Embryonic facial prominence (tissue), 1 donor: ENCODE results near the gene STAMBPL1.
"Not testable (repeated sequence)": the region's sequence is repeated elsewhere in the genome, so short reads cannot be mapped to it uniquely, and the experiment has no call there.

ENCODE experiments used
- DNase-seq: peaks from one replicate; pipeline ENCODE4 v3.0.0-alpha.2; 2016; ENCODE audit errors: extremely low spot score

The STAMBPL1 gene

DNA sequence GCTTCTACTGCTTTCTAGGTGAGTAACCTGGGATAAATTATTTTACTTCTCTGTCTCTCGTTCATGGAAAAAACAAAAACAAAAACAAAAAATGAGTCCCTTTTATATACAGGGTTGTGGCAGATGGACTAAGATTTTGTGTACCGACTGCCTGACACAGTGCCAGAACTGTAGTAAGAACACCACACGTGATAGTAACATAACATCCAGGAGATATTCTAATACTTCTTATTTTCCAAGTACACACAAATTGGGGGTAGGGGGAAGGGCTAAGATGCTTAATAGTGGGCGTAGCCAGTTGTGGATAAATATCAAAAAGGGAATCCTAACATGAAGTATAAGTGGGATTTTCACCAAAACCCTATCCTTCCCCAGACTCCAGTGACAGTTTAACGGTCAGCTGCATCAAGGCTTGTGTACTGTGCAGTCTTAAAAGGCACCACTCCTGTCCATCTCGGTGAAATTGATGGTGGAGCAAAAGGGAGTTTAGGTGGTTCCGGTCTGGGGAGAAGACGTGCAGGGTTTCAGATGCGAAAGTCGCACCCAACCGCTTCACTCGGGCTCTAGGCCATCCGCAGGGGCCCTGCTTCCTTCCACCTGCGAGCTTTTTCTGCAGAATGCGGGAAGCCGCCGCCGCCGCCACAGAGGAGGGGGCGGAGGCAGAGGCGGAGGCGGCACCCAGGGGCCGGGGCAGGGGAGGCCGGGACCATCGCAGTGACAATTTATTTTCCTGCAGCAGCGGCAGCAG is at the start of gene STAMBPL1:
STAMBPL1 (plus strand) TSS at position 712 of the 748 bp plus-strand sequence. CDS start 21,464 bp downstream, outside the sequence.
- DNase-seq, result no peak

DNA sequence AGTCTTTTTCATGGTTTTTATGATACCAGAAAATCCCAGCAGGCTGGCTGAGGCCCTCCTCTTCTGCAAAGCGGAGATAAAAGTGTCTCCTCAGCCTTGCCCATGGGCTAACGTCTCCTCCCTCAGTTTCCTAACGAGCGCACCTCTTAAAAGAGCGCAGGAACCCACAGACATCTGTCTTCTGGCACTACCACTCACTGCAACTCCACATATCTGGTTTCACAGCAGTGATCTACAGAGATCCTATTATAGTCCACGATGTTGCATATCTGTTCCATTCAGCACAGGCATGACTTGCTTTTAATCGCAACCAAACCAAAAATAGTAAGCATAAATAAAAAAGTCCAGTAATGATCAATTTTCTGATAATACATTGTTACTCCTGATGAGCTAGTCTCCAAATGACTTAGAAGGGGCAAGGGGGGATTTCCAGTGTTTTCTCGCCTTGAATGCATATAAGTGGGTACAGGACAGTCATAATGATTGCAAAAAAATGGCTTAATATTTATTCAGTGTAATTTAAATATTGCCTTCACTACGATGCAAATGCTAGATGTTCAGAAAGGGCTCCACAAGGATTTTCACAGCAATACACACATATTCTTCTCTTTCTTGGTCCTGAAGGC is 49.3 kb upstream of the STAMBPL1 start:
- DNase-seq, result no peak

DNA sequence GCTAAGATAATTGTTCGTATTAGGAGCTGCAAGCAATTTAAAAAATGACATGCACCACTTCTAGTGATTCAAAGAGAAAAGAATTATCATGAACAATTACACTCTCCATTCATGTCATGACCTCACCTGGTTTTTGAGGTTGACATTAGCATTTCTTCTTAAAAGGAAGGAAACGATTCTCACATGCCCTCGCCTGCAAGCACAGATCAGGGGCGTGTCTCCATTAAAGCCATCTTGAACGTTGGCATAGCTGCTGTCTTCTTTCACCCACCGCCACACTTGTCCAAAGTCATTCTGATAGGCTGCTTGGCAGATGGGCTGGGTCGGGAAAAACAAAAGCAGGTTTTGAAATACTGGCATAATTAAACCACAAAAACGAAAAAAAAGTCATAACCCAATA is 48.3 kb upstream of the STAMBPL1 start:
- no peak for DNase-seq

DNA sequence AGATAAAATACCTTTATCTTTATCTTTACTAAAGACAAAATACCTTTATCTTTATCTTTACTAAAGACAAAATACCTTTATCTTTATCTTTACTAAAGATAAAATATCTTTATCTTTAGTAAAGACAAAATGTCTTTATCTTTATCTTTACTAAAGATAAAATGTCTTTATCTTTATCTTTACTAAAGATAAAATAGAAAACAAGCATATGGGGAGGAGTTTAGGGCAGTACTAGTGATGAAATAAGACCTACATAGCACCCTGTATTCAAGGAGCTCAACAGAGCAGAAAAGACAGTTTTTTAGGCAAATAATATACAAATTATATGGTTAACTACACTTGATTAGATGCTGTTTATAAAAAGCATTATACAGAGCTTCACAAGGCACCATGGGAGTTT is 47.7 kb upstream of the STAMBPL1 start:
- DNase-seq, result no peak

DNA sequence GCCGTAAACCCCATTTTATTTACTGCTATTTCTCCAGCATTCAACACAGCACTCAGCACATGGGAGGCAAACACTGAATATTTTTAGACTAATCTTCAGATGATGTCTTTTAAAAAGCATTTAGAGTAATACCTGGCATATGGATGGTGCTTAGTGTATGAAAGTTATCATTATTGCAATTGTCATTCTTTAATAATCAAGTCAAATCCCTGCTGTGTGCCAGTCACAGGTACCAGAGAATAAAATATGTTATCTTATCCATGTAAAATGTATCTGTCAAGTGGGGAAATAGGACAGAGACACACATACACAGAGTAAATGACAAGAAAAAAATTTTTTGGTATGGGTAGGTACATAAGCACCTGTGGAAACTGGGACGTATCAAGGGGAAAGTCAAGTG is 46.9 kb upstream of the STAMBPL1 start:
- no peak for DNase-seq

DNA sequence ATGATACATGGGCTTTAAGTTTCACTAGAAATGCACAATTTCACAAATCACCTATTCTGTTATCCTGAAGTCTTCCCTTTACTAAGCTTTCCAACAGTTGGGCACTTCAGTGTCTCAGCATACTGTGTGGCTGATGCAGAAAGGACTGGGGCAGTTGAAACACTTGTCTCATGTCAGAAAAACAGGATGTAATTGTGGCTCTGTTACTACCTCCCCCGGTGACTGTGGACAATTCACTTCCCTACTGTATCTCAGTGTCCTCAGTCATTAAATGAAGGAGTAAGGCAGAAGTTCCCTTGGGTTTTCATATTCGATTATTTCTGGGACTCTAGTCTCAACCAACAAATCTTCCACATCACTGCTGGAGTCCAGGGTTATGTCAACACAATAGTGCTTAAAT is 46.3 kb upstream of the STAMBPL1 start:
- DNase-seq, result no peak

DNA sequence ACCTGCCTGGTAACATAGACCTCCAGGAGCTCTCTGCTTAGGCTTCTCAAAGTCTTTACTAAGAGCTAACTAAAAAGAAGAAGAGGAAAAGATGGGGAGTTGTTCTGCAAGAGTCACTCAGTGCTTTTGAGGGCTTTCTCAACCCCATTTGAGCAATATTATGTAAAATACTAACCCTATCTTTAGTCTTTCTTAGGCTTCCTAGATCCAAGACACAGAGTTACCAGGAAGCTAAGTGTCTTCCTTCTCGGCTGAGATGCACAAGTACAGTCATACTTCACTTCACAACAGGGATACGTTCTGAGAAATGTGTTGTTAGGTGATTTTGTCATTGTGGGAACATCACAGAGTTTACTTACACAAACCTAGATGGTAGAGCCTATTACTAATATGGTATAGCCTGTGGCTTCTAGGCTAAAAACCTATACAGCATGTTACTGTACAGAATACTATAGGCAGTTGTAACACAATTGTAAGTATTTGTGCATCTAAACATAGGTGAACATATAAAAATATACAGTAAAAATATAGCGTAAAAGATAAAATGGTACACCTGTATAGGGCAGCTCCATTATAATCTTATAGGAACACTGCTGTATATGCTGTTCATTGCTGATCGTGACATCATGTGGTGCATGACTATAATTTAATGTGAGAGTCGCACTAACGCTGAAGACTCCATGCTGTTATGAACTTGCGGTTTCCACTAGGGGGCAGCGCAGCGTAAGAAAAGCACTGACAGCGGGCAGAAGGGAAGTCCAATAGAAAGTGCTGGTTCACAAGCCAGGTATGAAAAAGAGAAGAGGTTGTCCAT is 44.7 kb upstream of the STAMBPL1 start:
- DNase-seq, result peak; percentile 59

DNA sequence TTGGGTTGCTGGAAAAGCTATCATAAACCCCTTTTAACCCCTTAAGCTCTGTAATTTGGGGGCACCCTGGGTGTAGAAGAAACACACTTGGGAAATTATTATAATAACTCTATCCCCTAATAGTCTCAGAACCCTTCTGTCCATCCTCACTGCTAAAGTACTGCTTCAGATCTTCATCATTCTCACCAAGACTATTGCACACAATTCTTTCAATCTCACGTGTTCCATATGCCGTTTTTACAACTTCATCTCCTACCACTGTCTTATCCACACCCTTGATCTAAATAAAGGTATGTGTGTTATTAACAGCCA is 44.2 kb upstream of the STAMBPL1 start:
- DNase-seq, result no peak

DNA sequence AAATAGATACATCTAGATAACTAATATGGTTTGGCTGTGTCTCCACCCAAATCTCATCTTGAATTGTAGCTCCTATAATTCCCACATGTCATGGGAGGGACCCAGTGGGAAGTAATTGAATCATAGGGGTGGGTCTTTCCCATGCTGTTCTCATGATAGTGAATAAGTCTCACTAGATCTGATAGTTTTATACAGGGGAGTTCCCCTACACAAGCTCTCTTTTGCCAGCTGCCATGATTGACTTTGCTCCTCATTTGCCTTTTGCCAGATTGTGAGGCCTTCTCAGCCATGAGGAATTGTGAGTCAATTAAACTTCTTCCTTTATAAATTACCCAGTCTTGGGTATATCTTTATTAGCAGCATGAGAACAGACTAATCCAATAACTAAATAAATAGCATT is 42.4 kb upstream of the STAMBPL1 start:
- not testable (repeated sequence) for DNase-seq

DNA sequence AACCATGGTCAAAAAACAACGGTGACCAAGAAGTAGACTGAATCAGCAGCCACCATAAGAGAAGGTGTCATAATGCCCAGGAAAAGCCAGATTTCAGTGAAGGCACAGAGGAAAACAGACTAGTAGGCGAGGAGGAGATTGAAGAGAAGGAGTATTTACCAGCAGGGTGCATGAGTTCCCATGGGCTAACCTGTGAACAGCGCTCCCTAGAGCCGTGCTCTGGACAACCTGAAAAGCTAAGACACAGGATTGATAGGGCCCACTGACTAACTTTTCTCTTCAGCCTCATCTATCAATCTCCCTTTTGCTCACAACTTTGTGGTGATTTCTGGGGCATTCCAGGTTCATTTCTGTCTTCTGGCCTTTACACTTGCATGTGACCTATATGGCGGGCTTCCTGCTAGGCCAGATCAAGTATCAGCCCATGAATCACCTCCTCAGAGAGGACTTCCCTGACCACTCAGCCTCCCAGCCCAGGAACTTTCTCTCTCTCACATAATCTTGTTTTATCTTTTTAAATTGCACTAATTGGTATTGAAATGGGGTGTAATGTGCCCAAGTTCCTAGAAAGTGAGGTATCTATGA is 41.2 kb upstream of the STAMBPL1 start:
- no peak for DNase-seq

DNA sequence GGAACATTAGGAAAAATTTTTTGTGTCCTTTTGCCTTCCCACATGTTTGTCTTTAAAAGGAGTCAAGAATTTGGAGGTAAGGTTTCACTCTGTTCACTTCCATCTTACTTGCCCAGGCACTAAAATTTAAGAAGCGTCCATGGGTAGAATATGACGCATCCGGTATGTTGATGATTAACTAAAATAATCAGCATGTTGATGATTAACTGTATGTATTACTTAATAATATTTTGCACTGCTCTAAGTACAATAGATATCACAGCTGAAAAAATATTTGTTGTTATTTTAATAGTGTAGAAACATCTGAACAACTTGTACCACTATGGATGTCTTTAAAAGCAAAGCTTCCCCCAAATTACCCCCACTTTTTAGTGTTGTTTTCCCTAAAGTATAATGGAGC is 39.9 kb upstream of the STAMBPL1 start:
- no peak for DNase-seq

DNA sequence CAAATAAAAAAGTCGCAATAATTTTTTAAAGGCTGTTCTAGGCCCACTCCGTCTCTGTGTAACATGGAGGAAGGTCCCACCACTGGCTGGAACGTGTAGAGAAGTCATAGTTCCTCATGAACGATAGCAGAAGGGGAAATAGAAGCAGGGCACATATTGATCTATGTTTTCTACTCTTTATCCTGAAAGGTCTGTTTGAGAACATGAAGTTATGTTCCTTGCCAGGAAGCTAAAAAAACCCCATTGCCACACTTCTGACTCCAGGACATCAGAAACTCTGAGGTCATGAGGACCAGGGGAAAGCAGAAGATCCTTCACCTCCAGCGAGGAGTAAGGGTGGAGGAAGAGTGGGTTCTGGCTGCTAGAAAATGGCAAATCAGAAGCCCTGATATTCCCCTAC is 39.2 kb upstream of the STAMBPL1 start:
- no peak for DNase-seq

DNA sequence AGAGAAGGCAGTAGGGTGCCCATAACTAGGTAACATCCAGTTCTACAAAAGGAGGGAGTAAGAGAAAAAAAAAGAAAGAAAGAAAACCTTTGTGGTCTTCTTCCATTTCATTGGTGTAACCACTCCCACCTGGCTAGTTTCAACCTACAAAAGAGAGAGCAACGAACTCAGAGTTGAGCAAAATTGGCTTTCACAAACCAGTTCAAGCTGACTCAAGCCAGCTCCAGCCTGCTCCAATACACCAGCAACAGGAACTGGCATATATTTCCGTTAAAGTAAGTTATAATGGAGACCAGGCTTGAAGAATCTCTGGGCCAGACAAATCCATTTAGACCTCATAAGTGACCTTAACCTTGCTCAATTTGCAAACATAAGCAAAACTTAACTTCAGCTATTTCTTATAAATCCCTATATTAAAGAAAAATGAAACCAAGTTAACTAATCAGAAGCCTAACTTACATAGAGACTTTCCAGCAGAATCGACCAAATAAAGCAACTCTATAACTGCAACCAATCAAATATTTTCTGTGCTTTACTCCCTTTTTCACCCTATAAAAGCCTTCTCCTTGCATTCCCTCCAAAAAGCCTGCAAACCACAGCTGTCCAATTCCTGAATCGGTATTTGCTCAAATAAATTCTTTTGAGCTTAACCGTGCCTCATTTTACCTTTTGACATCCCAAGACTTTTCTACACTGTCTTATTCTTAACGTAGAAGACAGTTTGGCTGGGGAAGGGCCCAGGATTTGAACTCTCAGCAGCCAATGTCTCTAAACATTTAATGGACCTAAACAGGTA is 38.5 kb upstream of the STAMBPL1 start:
- DNase-seq, result no peak

DNA sequence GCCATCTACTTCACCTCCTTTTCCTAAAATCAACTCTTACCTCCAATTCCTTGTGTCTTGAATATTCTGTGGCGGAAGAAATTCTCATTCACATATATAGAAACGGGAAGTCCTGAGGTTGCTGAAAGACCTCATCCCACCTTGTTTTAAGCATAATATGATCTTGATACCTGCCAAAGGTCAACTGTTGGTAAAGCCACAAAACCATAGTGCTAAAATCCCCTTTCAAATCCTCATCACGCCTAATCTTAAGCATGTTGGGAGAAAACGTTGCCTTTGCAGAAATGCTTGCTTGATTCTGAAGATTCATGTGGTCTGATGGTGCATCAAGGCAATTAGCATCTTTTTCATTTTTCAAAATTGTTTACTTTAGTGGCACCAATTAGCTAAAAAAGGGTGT is 36.9 kb upstream of the STAMBPL1 start:
- DNase-seq, result no peak

DNA sequence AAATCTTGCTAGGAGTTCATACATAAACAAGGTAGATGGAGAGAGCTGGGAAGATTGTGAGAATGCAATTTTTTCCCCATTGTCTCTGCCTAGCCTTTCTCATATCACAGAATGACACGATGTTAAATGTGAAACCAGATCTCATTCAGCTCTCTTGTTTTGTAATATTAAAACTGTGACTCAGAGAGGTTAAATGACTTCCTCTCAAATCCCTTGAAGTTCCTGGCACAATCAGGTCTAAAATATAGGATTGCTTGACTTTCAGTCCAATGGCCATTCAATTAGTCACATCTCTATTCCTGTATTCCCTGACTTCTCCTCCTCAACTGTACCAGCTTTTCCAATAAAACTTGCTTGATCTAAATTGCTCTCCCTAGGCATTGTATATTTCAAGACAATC is 31.5 kb upstream of the STAMBPL1 start:
- no peak for DNase-seq

DNA sequence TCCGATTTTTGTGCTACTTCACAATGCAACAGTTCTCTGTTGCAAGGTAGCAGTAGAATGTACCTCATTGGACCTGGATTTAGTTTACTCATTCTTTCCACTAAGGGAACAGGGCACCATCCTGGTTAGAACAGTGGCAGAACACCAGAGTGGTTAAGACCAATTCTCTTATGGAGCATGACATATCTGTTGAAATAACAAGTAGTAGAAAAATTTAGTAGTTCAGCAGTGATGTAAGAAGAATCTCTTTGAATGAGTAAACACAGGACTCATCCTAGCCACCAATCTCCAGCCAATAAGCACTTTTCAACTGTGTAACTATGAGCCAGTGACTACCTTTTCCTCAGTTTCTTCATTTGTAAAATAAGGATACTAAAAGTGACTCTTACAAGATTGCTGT is 30.8 kb upstream of the STAMBPL1 start:
- no peak for DNase-seq

DNA sequence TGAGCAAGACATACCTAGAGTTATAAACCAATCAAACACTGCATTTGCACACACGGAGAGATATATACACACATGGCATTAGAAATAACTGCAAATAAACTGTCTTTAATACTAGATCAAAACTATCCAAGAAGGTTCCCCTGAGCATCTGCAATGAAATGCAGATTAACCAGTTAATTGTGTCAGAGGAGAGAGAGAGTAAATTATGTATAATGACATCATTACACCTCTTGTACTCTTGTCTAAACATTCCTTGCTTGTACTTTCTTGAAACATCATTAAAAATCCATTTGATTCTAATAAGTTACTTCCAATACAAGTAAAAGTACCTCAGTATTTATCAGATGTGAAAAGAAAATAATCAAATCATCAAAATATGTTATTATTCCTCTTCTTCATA is 29.3 kb upstream of the STAMBPL1 start:
- no peak for DNase-seq

DNA sequence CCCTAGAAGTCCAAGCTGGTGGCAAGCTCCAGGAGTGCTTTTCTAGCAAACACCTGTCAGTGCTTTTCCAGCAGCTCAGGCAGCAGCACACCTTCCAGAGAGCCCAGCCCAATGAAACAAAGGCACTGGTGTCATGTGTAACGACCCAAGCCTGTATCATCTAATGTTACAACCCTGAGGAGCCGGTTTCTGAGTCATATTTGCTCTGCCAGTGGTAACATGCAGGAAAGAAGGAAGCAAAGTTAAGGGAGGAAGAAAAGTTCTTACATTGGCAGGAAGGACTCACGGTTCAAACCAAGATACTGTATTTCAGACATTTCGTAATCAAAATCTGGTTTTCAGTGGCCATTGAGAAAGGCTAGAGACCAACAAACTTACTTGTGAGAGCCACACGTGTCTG is 28.3 kb upstream of the STAMBPL1 start, which contains the start of gene ANKRD22:
ANKRD22 (minus strand) TSS at position 139 of the 400 bp plus-strand sequence. CDS start 237 bp downstream, outside the sequence.
- DNase-seq, result peak; percentile 17

DNA sequence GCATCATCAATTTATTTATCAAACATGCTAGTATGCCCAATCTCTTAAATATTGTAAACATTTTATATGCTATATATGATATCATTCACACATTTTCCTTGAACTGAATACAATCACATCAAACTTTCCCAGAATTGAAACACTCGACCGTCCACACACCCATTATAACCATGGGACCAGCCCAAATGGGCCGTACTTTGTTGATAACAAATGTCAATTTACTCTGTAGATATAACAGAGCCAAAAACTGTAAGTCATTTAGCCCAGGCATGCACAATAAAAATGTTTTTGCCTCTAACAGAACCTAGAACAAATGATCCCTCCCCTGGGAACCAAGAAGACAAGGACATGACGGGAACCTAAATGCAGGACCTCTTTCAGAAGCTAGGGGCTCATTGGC is 27.7 kb upstream of the STAMBPL1 start:
- no peak for DNase-seq

DNA sequence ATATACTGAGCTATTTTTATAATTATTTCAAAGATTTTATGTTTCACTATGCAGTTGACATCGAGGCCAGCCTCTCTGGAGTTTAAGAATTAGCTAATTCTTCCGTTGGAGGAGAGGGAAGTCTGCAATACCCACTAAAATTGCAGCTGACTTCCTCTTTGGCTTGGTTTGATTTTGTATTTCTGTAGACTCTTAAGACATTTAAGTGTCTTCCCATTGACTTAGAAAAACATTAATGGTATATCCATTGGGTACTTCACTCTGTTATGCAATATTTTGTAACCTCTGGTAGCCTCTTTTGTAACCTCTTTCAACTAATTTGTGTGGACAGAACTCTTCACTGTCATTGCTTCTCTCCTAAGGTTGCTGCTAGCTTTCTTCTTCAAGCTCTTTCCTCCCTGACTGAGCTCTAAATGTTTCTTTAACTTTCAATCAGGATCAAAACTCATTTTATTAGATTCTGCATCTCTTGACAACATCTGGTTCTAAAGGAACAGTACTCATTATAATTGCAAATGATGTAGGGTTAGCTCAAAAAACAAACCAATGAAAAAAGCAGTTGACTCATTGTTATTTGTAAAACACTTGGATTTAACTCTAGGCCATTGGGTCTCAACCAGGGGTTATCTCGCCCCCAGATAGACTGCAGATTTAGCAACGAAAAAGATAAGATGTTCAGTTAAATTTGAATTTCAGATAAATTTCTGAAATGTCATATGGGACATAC is 26.7 kb upstream of the STAMBPL1 start:
- no peak for DNase-seq

DNA sequence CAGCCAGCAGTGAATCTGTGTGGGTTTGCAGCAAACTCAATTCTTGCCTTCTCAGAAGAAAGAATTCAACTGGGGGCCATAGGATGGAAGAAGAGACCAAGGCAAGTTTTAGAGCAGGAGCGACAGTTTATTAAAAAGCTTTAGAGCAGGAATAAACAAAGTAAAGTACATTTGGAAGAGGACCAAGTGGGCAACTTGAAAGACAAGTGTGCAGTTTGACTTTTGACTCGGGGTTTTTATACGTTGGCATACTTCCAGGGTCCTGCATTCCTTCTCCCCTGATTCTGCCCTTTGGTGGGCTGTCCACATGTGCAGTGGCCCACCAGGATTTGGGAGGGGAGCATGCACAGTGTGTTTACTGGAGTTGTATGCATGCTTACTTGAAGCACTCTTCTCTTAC is 25.4 kb upstream of the STAMBPL1 start:
- DNase-seq, result no peak
